Stimulated activated CD4-positive, alpha-beta T cell treated with anti-CD3 and anti-CD28 coated beads, Interleukin-1b, Interleukin-23, amount 100 ng/mL, for 4 hours (primary cell): ENCODE data around the gene DOK6.

Source experiments
- DNase-seq, 2 donors: peaks; one replicate each; pipeline ENCODE4 v3.0.0-alpha.2; 2020; ENCODE audit warnings: low read depth in 2 of 2

The DOK6 gene

GRCh38 chr18:69686861-69687260 is 286.2 kb downstream of the DOK6 start:
- no peak for DNase-seq

DNA sequence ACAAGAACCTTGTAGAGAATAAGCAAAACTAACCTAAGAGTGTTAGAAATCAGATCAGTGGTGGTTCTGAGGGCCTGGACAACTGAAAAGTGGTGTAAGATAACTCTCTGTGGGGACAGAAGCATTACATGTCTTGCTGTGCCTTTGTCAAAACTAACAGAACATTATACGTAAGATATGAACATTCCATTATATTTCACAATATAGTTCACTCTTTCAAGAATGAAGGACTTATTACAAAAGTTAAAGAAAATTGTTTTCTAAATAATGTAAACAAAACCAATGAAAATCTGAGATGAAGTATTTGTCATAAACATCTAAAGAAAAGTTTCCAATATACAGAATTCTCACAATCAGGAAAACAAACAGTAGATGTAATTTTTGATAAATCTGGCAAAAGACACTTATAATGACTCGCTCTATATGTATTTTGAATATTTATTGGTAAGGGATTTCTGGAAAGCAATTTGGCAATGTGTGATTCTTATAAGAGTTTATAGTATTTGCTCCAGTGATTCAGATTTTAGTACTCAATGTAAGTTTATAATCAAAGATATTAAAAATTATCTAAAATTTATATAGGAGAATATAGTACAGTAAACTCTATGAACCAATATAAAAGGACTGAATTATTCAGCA is 288.6 kb downstream of the DOK6 start:
- DNase-seq, result no peak

DNA sequence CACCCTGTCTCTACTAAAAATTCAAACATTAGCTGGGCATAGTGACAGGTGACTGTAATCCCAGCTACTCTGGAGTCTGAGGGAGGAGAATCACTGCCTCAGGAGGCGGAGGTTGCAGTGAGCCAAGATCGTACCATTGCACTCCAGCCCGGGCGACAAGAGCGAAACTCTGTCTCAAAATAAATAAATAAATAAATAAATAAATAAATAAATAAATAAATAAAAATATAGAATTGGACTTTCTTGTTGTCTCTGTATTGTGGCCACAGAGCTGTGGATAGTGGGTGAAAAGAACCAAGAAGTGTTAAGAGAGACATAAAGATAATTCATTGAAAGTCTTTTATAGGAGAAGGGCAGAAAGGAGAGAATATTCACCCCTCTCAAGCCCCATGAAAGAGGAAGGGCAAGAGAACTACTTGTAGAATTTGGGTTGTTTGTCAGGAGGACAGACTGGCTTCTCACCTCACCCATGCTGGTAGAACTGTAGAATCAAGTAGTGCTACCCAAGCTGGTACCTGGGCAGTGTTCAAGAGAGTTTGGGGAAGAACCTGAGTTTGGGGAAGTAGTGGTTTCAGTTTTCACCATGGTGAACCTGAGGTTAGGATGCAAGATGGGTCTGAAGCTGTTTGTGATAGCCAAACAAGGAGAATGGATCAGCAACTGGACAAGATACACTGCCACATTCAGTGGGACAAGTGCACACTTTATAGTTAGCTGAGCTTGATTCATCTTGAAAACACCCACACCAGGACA is 290.5 kb downstream of the DOK6 start:
- DNase-seq, result no peak

- no peak for DNase-seq
Observed at GRCh38 chr18:69697069-69697468, 296.4 kb downstream of the DOK6 start.

GRCh38 chr18:69697689-69698088 is 297.0 kb downstream of the DOK6 start:
- no peak for DNase-seq

- no peak for DNase-seq
Observed at GRCh38 chr18:69701305-69701704, 300.6 kb downstream of the DOK6 start.

DNA sequence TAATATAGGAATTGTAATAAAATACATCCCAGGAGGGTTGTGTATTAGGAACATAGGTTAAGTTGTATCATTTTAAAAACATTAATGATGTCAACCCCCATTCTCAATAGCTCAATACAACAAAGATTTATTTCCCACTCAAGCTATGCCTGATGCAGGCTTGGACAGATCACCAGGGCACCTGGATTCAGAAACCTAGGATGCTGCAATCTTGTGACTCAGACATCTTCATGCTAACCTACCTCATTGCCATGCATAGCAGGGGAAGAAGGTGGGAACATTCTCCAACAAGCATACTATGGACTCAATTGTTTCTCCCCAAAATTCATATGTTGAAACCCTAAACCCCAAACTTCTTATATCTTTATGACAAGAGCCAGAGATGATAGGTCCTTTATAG is 302.8 kb downstream of the DOK6 start:
- DNase-seq, result no peak

- no peak for DNase-seq
Observed at GRCh38 chr18:69705987-69706386, 305.3 kb downstream of the DOK6 start.

DNA sequence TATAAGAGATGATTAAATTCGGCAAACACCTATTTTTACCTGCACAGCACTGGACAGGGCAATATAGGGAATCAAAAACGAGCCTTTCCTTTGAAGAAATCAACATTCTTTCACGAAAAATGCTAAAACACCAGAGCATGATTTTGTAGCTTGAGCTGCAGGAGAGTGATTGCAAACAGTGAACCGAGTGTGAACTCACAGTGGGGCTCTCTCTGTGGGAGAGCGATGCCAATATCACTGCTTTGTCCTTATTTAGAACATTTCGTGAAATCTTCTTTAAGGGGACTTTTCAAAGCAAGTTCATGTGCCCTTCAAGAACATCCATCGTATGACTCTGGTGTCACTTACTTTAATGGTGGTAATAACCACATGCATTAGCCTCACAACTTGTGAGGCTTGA is 308.2 kb downstream of the DOK6 start:
- no peak for DNase-seq

- no peak for DNase-seq
Observed at GRCh38 chr18:69715191-69715795, 314.6 kb downstream of the DOK6 start.

GRCh38 chr18:69717586-69717985 is 316.9 kb downstream of the DOK6 start:
- no peak for DNase-seq

DNA sequence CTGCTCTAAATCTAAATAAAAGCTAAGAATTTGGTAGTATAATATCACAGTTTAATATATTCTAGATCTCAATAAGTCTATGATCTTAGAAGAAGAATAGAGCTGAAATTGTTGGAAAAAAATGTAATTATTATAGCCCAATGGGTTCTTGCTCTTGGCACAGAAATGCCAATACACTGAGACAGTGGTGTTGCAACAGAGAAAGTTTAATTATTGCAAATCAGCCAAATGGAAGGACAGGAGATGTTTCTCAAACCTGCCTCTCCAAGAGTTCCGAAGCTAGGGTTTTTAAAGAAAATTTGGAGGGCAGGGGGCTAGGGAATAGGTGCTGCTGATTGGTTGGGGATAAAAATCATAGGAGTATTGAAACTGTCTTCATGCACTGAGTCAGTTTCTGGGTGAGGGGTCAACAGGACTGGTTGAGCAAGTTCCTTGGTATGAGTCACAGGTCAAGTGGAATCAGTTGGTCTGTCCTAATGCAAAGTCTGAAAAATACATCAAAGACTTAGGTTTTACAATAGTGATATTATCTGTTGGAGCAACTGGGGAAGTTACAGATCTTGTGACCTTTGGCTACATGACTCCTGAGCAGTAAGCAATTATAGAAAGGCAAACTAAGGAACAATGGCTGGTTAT is 318.3 kb downstream of the DOK6 start:
- no peak for DNase-seq

DNA sequence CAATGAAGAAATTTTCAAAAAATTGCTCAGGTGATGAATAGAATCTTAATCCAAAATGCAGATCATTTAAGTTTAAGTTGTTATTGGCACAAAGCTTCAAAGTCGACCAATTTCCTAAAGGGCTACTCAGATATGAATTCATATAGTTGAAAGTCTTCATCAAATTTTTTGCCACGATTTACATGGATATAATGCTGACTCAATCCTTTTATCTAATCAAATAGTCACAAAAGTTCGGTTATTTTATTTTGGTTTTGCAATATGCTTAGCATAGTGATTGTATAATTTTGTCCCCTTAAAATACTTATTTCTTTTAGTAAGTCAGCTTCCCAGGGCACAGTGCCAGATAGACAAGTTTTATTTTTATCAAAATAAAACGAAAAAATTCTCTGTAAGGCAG is 319.7 kb downstream of the DOK6 start:
- DNase-seq, result no peak

DNA sequence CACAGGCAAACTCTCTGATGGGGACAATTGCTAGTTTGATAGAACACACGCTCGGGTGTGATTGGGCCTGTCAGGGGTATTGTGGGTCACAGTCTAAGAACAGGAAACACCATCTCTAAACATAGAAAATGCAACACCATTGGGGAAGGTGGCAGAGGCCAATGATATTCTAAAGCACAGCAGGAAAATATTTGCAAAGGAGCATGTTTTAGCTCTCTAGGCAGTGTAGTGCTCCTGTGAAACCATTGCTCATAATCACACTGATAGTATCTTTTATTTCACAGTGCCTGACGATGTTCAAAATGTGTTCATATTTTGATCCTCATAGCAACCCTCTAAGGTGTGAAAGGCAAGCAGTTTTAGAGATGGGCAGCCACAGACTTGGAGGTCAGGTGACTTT is 322.7 kb downstream of the DOK6 start:
- no peak for DNase-seq

DNA sequence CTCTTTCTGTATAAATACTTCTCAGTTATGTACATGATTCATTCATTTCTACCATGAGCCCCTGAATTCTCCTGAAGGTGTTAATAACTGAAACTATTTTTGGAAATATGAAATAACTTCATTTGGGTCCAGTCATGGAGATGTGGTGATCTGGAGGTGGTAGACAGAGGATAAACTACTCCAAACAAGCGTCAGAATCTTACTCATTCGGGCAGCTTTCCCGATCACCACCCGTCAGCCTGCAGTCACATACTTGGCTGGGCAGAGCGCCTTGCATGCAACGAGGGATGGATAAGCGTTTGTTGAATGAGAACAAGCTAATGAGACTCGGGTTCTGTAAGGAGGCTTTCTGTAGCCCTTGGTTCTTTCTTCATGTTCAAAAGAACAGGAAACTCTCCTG is 324.3 kb downstream of the DOK6 start:
- no peak for DNase-seq

DNA sequence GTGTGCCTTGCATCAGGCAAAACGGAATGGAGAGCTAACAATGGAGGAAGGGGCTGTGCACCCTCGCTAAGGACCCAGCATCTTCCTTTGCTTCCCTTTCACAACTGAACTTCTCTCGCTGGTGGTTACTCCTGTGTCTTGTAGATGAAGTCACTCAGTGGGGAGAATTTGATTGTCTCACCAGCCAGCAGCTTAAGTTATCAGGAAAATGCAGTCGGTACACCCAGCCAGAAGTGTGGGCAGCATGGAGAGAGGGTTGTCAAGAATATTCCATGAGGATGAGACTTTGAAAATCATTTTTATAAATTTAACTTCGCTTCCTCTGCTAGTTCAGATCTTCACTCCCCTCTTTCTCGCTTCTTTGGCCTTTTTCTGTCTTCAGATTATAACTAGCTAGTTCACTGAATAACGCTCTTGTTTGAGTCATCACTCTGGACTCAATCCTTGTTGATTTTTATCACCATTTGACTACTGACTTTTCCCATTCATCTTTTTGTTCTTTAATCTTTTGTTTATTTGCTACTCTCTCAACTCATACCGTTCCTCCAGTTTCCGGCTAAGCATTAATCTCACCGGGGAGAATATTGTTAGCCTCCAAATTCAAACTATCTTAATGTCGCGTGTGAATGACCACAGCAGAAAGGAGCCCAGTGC is 325.3 kb downstream of the DOK6 start:
- no peak for DNase-seq

- no peak for DNase-seq
Observed at GRCh38 chr18:69727912-69728572, 327.4 kb downstream of the DOK6 start.

GRCh38 chr18:69730664-69731063 is 330.0 kb downstream of the DOK6 start:
- DNase-seq, result no peak

GRCh38 chr18:69734536-69734935 is 333.8 kb downstream of the DOK6 start:
- DNase-seq, result no peak

GRCh38 chr18:69736730-69737129 is 336.0 kb downstream of the DOK6 start:
- no peak for DNase-seq

- DNase-seq, result no peak
Observed at GRCh38 chr18:69737851-69738250, 337.2 kb downstream of the DOK6 start.

- no peak for DNase-seq
Observed at GRCh38 chr18:69747388-69747787, 346.7 kb downstream of the DOK6 start.
